Karpas-422 (cell line): Measurements from ENCODE around the gene NPM1. TPM values are rescaled to one million over a fixed set of nuclear protein-coding genes. Genes with fewer than 3 reads are reported as not detected.
"Not testable (repeated sequence)": the region's sequence is repeated elsewhere in the genome, so short reads cannot be mapped to it uniquely, and the experiment has no call there.

Experiments used
- DNase-seq: peaks from one replicate; pipeline ENCODE4 v3.0.0-alpha.2; 2015
- H2AFZ ChIP-seq: fragments of 200-600 bp; sonication (generic); 2 replicates; pipeline ENCODE4 v1.6.1; 2014; ENCODE audit warnings: antibody characterized with exemption, low read length, mixed read lengths
- H3K27ac ChIP-seq: fragments of 200-600 bp; sonication (generic); 2 replicates; pipeline ENCODE4 v1.5.1; 2014; ENCODE audit warnings: mild to moderate bottlenecking, low read length, moderate library complexity
- H3K27me3 ChIP-seq: fragments of 200-600 bp; sonication (generic); 2 replicates; pipeline ENCODE4 v1.6.1; 2014; ENCODE audit warnings: low read length, mixed read lengths
- H3K36me3 ChIP-seq: fragments of 200-600 bp; sonication (generic); 2 replicates; pipeline ENCODE4 v1.6.1; 2014; ENCODE audit warnings: low read length, mixed read lengths; ENCODE audit not compliant: insufficient read depth
- H3K4me1 ChIP-seq: fragments of 200-600 bp; sonication (generic); 2 replicates; pipeline ENCODE4 v1.6.1; 2014; ENCODE audit warnings: mild to moderate bottlenecking, low read length, mixed read lengths
- H3K4me2 ChIP-seq: fragments of 200-600 bp; sonication (generic); 2 replicates; pipeline ENCODE4 v1.6.1; 2014; ENCODE audit warnings: low read length, low read depth, mild to moderate bottlenecking; ENCODE audit not compliant: poor library complexity, severe bottlenecking
- H3K4me3 ChIP-seq: fragments of 200-600 bp; sonication (generic); 2 replicates; pipeline ENCODE4 v1.5.1; 2014; ENCODE audit warnings: mild to moderate bottlenecking, antibody characterized with exemption, low read length, mixed read lengths
- H3K79me2 ChIP-seq: fragments of 200-600 bp; sonication (generic); 2 replicates; pipeline ENCODE4 v1.6.1; 2014; ENCODE audit warnings: mild to moderate bottlenecking, low read length, mixed read lengths
- H3K9ac ChIP-seq: fragments of 200-600 bp; sonication (generic); 2 replicates; pipeline ENCODE4 v1.6.0; 2014; ENCODE audit warnings: low read length
- H3K9me2 ChIP-seq: fragments of 200-600 bp; sonication (generic), shearing (Covaris generic); replicated peaks from 2 replicates; pipeline ENCODE4 v1.6.0; 2014; ENCODE audit warnings: mild to moderate bottlenecking, low read length, moderate library complexity; ENCODE audit not compliant: insufficient read depth
- H3K9me3 ChIP-seq: fragments of 300-700, 200-600 bp; sonication (generic); 2 replicates; pipeline ENCODE4 v1.6.1; 2014; ENCODE audit warnings: low read length, mixed read lengths
- H4K20me1 ChIP-seq: fragments of 200-600 bp; sonication (generic); 2 replicates; pipeline ENCODE4 v1.6.1; 2014; ENCODE audit warnings: mild to moderate bottlenecking, antibody characterized with exemption, low read length, low read depth; ENCODE audit not compliant: insufficient read depth
- total RNA-seq: library from RNA; depleted of rRNA; stranded (reverse); fragments of >200 nt; shearing (Covaris generic); gene quantifications from 2 replicates; pipeline ENCODE4 v1.2.3, GENCODE V29; 2014; ENCODE audit warnings: low replicate concordance

The NPM1 gene
- total RNA-seq, 1 experiment from 2014 or later, result 1,970 TPM

GRCh38 chr5:171398660-171399059 is 11.0 kb downstream of the NPM1 start:
- H2AFZ ChIP-seq, H3K27me3 ChIP-seq, H3K9me3 ChIP-seq, H3K9me2 ChIP-seq, H3K4me3 ChIP-seq, H3K9ac ChIP-seq, DNase-seq, H3K27ac ChIP-seq, H3K4me2 ChIP-seq: not testable (repeated sequence)
- Histone ChIP-seq H3K36me3 (peaks cover 80% of the 10 kb centered on the region), H3K4me1 (peaks cover 33% of the 10 kb centered on the region), H4K20me1 (peaks cover 82% of the 10 kb centered on the region), H3K79me2 (peaks cover 82% of the 10 kb centered on the region)

GRCh38 chr5:171400169-171400568 is 12.5 kb downstream of the NPM1 start:
- Histone ChIP-seq H3K9me2 (no peaks in the 10 kb centered on the region), H3K4me1 (peaks cover 33% of the 10 kb centered on the region), H3K27me3 (no peaks in the 10 kb centered on the region), H3K4me3 (no peak overlapping the region), H3K4me2 (no peak overlapping the region), H3K9ac (no peak overlapping the region), H2AFZ (no peak overlapping the region), H3K36me3 (peaks cover 70% of the 10 kb centered on the region), H4K20me1 (peaks cover 72% of the 10 kb centered on the region), H3K27ac (no peak overlapping the region), H3K9me3 (no peaks in the 10 kb centered on the region), H3K79me2 (peaks cover 71% of the 10 kb centered on the region)
- DNase-seq, result no peak

GRCh38 chr5:171401167-171401947 is 13.7 kb downstream of the NPM1 start:
- no peak overlapping the region for H3K4me2 ChIP-seq
- H2AFZ ChIP-seq, result no peak overlapping the region
- H3K36me3 ChIP-seq, result peaks cover 72% of the 10 kb centered on the region
- H4K20me1 ChIP-seq, result peaks cover 72% of the 10 kb centered on the region
- DNase-seq, result no peak
- H3K4me3 ChIP-seq, result no peak overlapping the region
- peaks cover 70% of the 10 kb centered on the region for H3K79me2 ChIP-seq
- H3K9me2 ChIP-seq, result no peaks in the 10 kb centered on the region
- H3K9ac ChIP-seq, result no peak overlapping the region
- H3K9me3 ChIP-seq, result no peaks in the 10 kb centered on the region
- H3K27me3 ChIP-seq, result no peaks in the 10 kb centered on the region
- H3K4me1 ChIP-seq, result peaks cover 33% of the 10 kb centered on the region
- no peak overlapping the region for H3K27ac ChIP-seq

- not testable (repeated sequence) for H3K9me2 ChIP-seq, H3K27ac ChIP-seq, DNase-seq, H3K4me3 ChIP-seq, H3K9me3 ChIP-seq, H2AFZ ChIP-seq, H3K9ac ChIP-seq, H3K27me3 ChIP-seq, H3K4me2 ChIP-seq
- H3K4me1 ChIP-seq, result peaks cover 28% of the 10 kb centered on the region
- peaks cover 72% of the 10 kb centered on the region for H3K36me3 ChIP-seq
- H4K20me1 ChIP-seq, result peaks cover 72% of the 10 kb centered on the region
- H3K79me2 ChIP-seq, result peaks cover 67% of the 10 kb centered on the region
These were observed 15.1 kb downstream of the NPM1 start for GRCh38 chr5:171402751-171403150.

- H3K79me2 ChIP-seq, result peaks cover 49% of the 10 kb centered on the region
- peak; percentile 69 for DNase-seq
These were observed 18.0 kb downstream of the NPM1 start for GRCh38 chr5:171405615-171406014.

GRCh38 chr5:171407234-171407633 is 19.6 kb downstream of the NPM1 start:
- Histone ChIP-seq H3K36me3 (peaks cover 69% of the 10 kb centered on the region), H3K4me3 (no peak overlapping the region), H2AFZ (no peak overlapping the region), H3K9me2 (no peaks in the 10 kb centered on the region), H3K27ac (no peak overlapping the region), H4K20me1 (peaks cover 67% of the 10 kb centered on the region), H3K9ac (no peak overlapping the region), H3K27me3 (no peaks in the 10 kb centered on the region), H3K9me3 (no peaks in the 10 kb centered on the region), H3K4me1 (no peaks in the 10 kb centered on the region), H3K79me2 (peaks cover 36% of the 10 kb centered on the region), H3K4me2 (no peak overlapping the region)
- no peak for DNase-seq

More at GRCh38 chr5:171405615-171406014, 18.0 kb downstream of the NPM1 start:
- Histone ChIP-seq H3K9me2 (no peaks in the 10 kb centered on the region), H2AFZ (no peak overlapping the region), H3K4me1 (peaks cover 11% of the 10 kb centered on the region), H3K9ac (no peak overlapping the region), H3K9me3 (no peaks in the 10 kb centered on the region), H3K4me3 (no peak overlapping the region), H3K36me3 (peaks cover 69% of the 10 kb centered on the region), H3K27ac (no peak overlapping the region), H4K20me1 (peaks cover 69% of the 10 kb centered on the region), H3K27me3 (no peaks in the 10 kb centered on the region), H3K4me2 (no peak overlapping the region)

- Histone ChIP-seq H3K9ac (no peak overlapping the region), H3K4me2 (no peak overlapping the region), H2AFZ (no peak overlapping the region), H3K9me3 (no peaks in the 10 kb centered on the region), H3K4me3 (no peak overlapping the region), H3K36me3 (peaks cover 77% of the 10 kb centered on the region), H3K27me3 (no peaks in the 10 kb centered on the region), H3K9me2 (no peaks in the 10 kb centered on the region), H3K79me2 (peaks cover 36% of the 10 kb centered on the region), H3K4me1 (no peaks in the 10 kb centered on the region), H3K27ac (no peak overlapping the region), H4K20me1 (peaks cover 87% of the 10 kb centered on the region)
- DNase-seq, result no peak
These were observed 21.8 kb downstream of the NPM1 start for GRCh38 chr5:171409164-171410136.

- Histone ChIP-seq H3K27ac (no peak overlapping the region), H3K36me3 (peaks cover 72% of the 10 kb centered on the region), H3K27me3 (no peaks in the 10 kb centered on the region), H3K4me1 (no peaks in the 10 kb centered on the region), H3K4me3 (no peak overlapping the region), H3K79me2 (peaks cover 32% of the 10 kb centered on the region), H2AFZ (no peak overlapping the region), H3K4me2 (no peak overlapping the region), H4K20me1 (peaks cover 85% of the 10 kb centered on the region), H3K9me3 (no peaks in the 10 kb centered on the region), H3K9me2 (no peaks in the 10 kb centered on the region), H3K9ac (no peak overlapping the region)
- DNase-seq, result no peak
These were observed 22.5 kb downstream of the NPM1 start for GRCh38 chr5:171410181-171410580.
